HepG2 (cell line): ENCODE data around the gene KDELR3. TPM values are rescaled to one million over a fixed set of nuclear protein-coding genes. Genes with fewer than 3 reads are reported as not detected.
A peak's percentile ranks its signal among the peaks of the same experiment; 100 is the strongest.

Experiments used
- BORCS8-MEF2B ChIP-seq: sonication (generic); formaldehyde crosslinking; IDR thresholded peaks from 2 replicates; pipeline ENCODE4 v1.8.0; 2022; ENCODE audit warnings: mild to moderate bottlenecking, missing genetic modification reagents
- CREB3 ChIP-seq: sonication (generic); formaldehyde crosslinking; IDR thresholded peaks from 2 replicates; pipeline ENCODE4 v1.5.0; 2020; ENCODE audit warnings: missing genetic modification reagents
- CSRNP2 ChIP-seq: sonication (generic); formaldehyde crosslinking; conservative IDR thresholded peaks from 2 replicates; pipeline ENCODE4 v1.8.0; 2022; ENCODE audit warnings: low read depth, missing genetic modification reagents
- IKZF1 ChIP-seq: fragments of 450-650 bp; IDR thresholded peaks from 2 replicates; pipeline ENCODE4 v1.7.1; 2016
- IRF9 ChIP-seq: sonication (generic); formaldehyde crosslinking; IDR thresholded peaks from 2 replicates; pipeline ENCODE4 v1.8.0; 2022; ENCODE audit warnings: missing genetic modification reagents, mild to moderate bottlenecking, borderline replicate concordance
- KDM1A ChIP-seq: IDR thresholded peaks from 2 replicates; pipeline ENCODE4 v1.6.1; 2016; ENCODE audit warnings: missing compliant biosample characterization
- ZBTB49 ChIP-seq: sonication (generic); formaldehyde crosslinking; IDR thresholded peaks from 2 replicates; pipeline ENCODE4 v1.4.0; 2020; ENCODE audit warnings: missing genetic modification reagents, borderline replicate concordance
- ZFP62 ChIP-seq: sonication (generic); formaldehyde crosslinking; IDR thresholded peaks from 2 replicates; pipeline ENCODE4 v1.4.0; 2020; ENCODE audit warnings: missing genetic modification reagents
- ZNF24 ChIP-seq: fragments of 450-650 bp; IDR thresholded peaks from 2 replicates; pipeline ENCODE4 v1.6.1; 2017; ENCODE audit warnings: antibody characterized with exemption, mild to moderate bottlenecking
- ZNF382 ChIP-seq: sonication (generic); formaldehyde crosslinking; IDR thresholded peaks from 2 replicates; pipeline ENCODE4 v1.5.0; 2020; ENCODE audit warnings: missing genetic modification reagents, mild to moderate bottlenecking, borderline replicate concordance
- ZNF44 ChIP-seq: sonication (generic); formaldehyde crosslinking; IDR thresholded peaks from 2 replicates; pipeline ENCODE4 v1.5.1; 2020; ENCODE audit warnings: mild to moderate bottlenecking, missing genetic modification reagents
- ZNF512 ChIP-seq: sonication (generic); formaldehyde crosslinking; IDR thresholded peaks from 2 replicates; pipeline ENCODE4 v1.4.0; 2020; ENCODE audit warnings: mild to moderate bottlenecking, missing genetic modification reagents
- ZNF646 ChIP-seq: sonication (generic); formaldehyde crosslinking; IDR thresholded peaks from 2 replicates; pipeline ENCODE4 v1.9.0; 2021; ENCODE audit warnings: mild to moderate bottlenecking, missing genetic modification reagents
- ZNF878 ChIP-seq: sonication (generic); formaldehyde crosslinking; IDR thresholded peaks from 2 replicates; pipeline ENCODE4 v1.8.1; 2023; ENCODE audit warnings: mild to moderate bottlenecking, missing genetic modification reagents, moderate library complexity
- polyA plus RNA-seq, 8 experiments: library from polyadenylated mRNA; depleted of rRNA in 3 of 8; stranded (reverse) in 7 of 8; unstranded in 1 of 8; fragments of >200 nt; fragmentation: Illumina TruSeq in 4 of 8; extraction: Trizol in 4 of 8; gene quantifications; 2 replicates each; pipeline versions ENCODE4 v1.2.1 to v1.2.3, GENCODE V29; 2011 to 2016; ENCODE audit warnings: low read depth in 4 of 8, missing spikeins in 1 of 8, mixed read lengths in 1 of 8; ENCODE audit not compliant: insufficient read depth in 1 of 8
- total RNA-seq, 5 experiments: library from RNA; depleted of rRNA; stranded (reverse); fragments of >200 nt; fragmentation: Illumina TruSeq; extraction: Trizol; gene quantifications; 2 replicates each; pipeline ENCODE4 v1.2.3, GENCODE V29; 2016; ENCODE audit warnings: low read depth in 1 of 5

Gene KDELR3
- total and polyA plus RNA-seq, 2 of the 13 experiments (the other 11 are each of a cell fraction or from before 2014, with no cell fraction given) = 24.2 to 65.7 TPM

GRCh38 chr22:38506118-38506962, 38.4 kb downstream of the KDELR3 start, which contains the start of gene DDX17 (continued):
- TF ChIP-seq ZNF878 (no peak), ZNF44 (CRISPR knock-in tag) (no peak), ZNF512 (CRISPR knock-in tag) (no peak), ZNF646 (no peak), ZNF24 (no peak), ZFP62 (CRISPR knock-in tag) (no peak), IRF9 (CRISPR knock-in tag) (no peak), ZNF382 (CRISPR knock-in tag) (no peak), CSRNP2 (CRISPR knock-in tag) (no peak), ZBTB49 (CRISPR knock-in tag) (no peak), CREB3 (CRISPR knock-in tag) (0 out of 2 replicates have a peak, but pooled peaks have one; percentile 40), IKZF1 (no peak), BORCS8-MEF2B (CRISPR knock-in tag) (0 out of 2 replicates have a peak, but pooled peaks have one; percentile 48), KDM1A (CRISPR knock-in tag) (no peak)
